WI38 (cell line): Measurements from ENCODE around the gene PLEKHG3.

Experiments used
- H3K4me3 ChIP-seq: 2 replicates; pipeline ENCODE4 v1.5.1; 2011; ENCODE audit warnings: low read depth, mild to moderate bottlenecking, control low read depth, low read length
- CTCF ChIP-seq: IDR thresholded peaks from 2 replicates; pipeline ENCODE4 v1.5.1; 2012; ENCODE audit warnings: low read depth, mild to moderate bottlenecking, control low read depth, low read length

PLEKHG3 gene

GRCh38 chr14:64754685-64755084, 50.5 kb downstream of the PLEKHG3 start:
- TF ChIP-seq CTCF: no peak
- H3K4me3 ChIP-seq: no peak overlapping the region

- no peak overlapping the region for H3K4me3 ChIP-seq
- no peak for TF ChIP-seq CTCF
Measured at GRCh38 chr14:64755781-64756221, 51.6 kb downstream of the PLEKHG3 start.

- H3K4me3 ChIP-seq: no peak overlapping the region
- no peak for TF ChIP-seq CTCF
Measured at GRCh38 chr14:64756712-64757111, 52.5 kb downstream of the PLEKHG3 start.

- H3K4me3 ChIP-seq: no peak overlapping the region
- no peak for TF ChIP-seq CTCF
Measured at GRCh38 chr14:64757601-64758000, 53.4 kb downstream of the PLEKHG3 start.

- no peak overlapping the region for H3K4me3 ChIP-seq
- TF ChIP-seq CTCF: no peak
Measured at GRCh38 chr14:64758025-64758521, 53.8 kb downstream of the PLEKHG3 start.

- no peak for TF ChIP-seq CTCF
- no peak overlapping the region for H3K4me3 ChIP-seq
Measured at GRCh38 chr14:64758691-64759554, 54.7 kb downstream of the PLEKHG3 start.

GRCh38 chr14:64759555-64759938, 55.3 kb downstream of the PLEKHG3 start:
- TF ChIP-seq CTCF: no peak
- no peak overlapping the region for H3K4me3 ChIP-seq
